Panc1 (cell line): ENCODE measurements around the gene GIGYF1. TPM values are rescaled to one million over a fixed set of nuclear protein-coding genes. Genes with fewer than 3 reads are reported as not detected.

Experiments
- ATAC-seq: fragments of 200-7000 bp; cut with Tn5 transposase; 2 replicates; pipeline ENCODE4 v1.9.1; 2020; ENCODE audit warnings: mild to moderate bottlenecking, moderate library complexity
- BruUV-seq: library from RNA; stranded (reverse); fragments of 400-500 nt; replicated peaks from 2 replicates; lab custom pipeline; 2021; lab: Mats Ljungman, UMichigan
- CTCF ChIA-PET: fragments of 300-600 bp; sonication (Branson Sonifier 250); formaldehyde crosslinking; loops from one replicate; lab custom pipeline; 2022; ENCODE audit warnings: antibody characterized with exemption; lab: Charles Lee
- POLR2A ChIA-PET: fragments of 300-600 bp; sonication (Branson Sonifier 250); formaldehyde crosslinking; loops from one replicate; lab custom pipeline; 2022; ENCODE audit warnings: antibody characterized with exemption; lab: Charles Lee
- DNase-seq: peaks from one replicate; pipeline ENCODE4 v3.0.0-alpha.2; 2010; ENCODE audit warnings: low read depth, low spot score
- H3K27ac ChIP-seq: 2 replicates; pipeline ENCODE4 v1.5.1; 2011; ENCODE audit warnings: mild to moderate bottlenecking, low read length, inconsistent platforms
- H3K27me3 ChIP-seq: fragments of 200-500 bp; sonication (Bioruptor generic); 2 replicates; pipeline ENCODE4 v1.6.0; 2014; ENCODE audit warnings: low read length, inconsistent platforms; ENCODE audit not compliant: control insufficient read depth, insufficient read depth
- H3K36me3 ChIP-seq: fragments of 200-500 bp; sonication (Bioruptor generic); 2 replicates; pipeline ENCODE4 v1.5.1; 2014; ENCODE audit warnings: inconsistent platforms, mild to moderate bottlenecking, low read length, moderate library complexity; ENCODE audit not compliant: control insufficient read depth, insufficient read depth
- H3K4me1 ChIP-seq: 2 replicates; pipeline ENCODE4 v1.5.1; 2011; ENCODE audit warnings: inconsistent platforms, mild to moderate bottlenecking, low read length, moderate library complexity; ENCODE audit not compliant: control insufficient read depth, insufficient read depth
- H3K4me3 ChIP-seq, 2 experiments: 2 replicates each; pipeline ENCODE4 v1.5.1; 2011 to 2012; ENCODE audit warnings: low read depth in 2 of 2, low read length in 2 of 2, mild to moderate bottlenecking in 2 of 2, inconsistent platforms in 1 of 2, moderate library complexity in 1 of 2
- H3K9me3 ChIP-seq: fragments of 200-500 bp; sonication (Bioruptor generic); 2 replicates; pipeline ENCODE4 v1.5.1; 2014; ENCODE audit warnings: low read depth, mild to moderate bottlenecking, inconsistent platforms, low read length, moderate library complexity; ENCODE audit not compliant: control insufficient read depth, insufficient read depth
- CTCF ChIP-seq: fragments of 450-650 bp; IDR thresholded peaks from 2 replicates; pipeline ENCODE4 v1.5.1; 2017; ENCODE audit warnings: mild to moderate bottlenecking
- POLR2AphosphoS5 ChIP-seq: IDR thresholded peaks from 2 replicates; pipeline ENCODE4 v1.6.1; 2012; ENCODE audit warnings: mild to moderate bottlenecking, low read depth, low read length, moderate library complexity
- SIN3A ChIP-seq: IDR thresholded peaks from 2 replicates; pipeline ENCODE4 v1.6.1; 2012; ENCODE audit warnings: low read depth, mild to moderate bottlenecking, low read length, moderate library complexity, borderline replicate concordance; ENCODE audit not compliant: insufficient read depth
- TCF7L2 ChIP-seq: IDR thresholded peaks from 2 replicates; pipeline ENCODE4 v1.6.1; 2011; ENCODE audit warnings: mild to moderate bottlenecking, low read depth, low read length, inconsistent platforms
- in situ Hi-C: cut with HindIII; loops from 2 replicates; pipeline ENCODE4 v1.10.0; 2016; ENCODE audit warnings: low sequenced_read_pairs, low pct_unique_long_range_greater_than_20kb
- intact Hi-C: fragments of 100-400 bp; cut with micrococcal nuclease; formaldehyde crosslinking; loops from one replicate; pipeline ENCODE4 v1.10.0; 2022; ENCODE audit not compliant: unreplicated experiment
- total RNA-seq: library from RNA; stranded (reverse); gene quantifications from one replicate; pipeline ENCODE4 v1.2.1, GENCODE V29; 2021; ENCODE audit not compliant: unreplicated experiment
- TF ChIP-seq, protein P1 (sequence below), 2 experiments: IDR thresholded peaks; 2 replicates each; pipeline ENCODE4 v1.6.1; 2011 to 2012; ENCODE audit warnings: low read depth in 2 of 2, control low read depth in 1 of 2, low read length in 1 of 2, mild to moderate bottlenecking in 1 of 2, moderate library complexity in 1 of 2; ENCODE audit not compliant: insufficient read depth in 1 of 2

The GIGYF1 gene
- total RNA-seq, 1 experiment from 2014 or later: 52.6 TPM

- H3K4me3 ChIP-seq: peak overlapping the region; percentile 66 to 93
- DNase-seq: no peak
- intact Hi-C loops: no loop called here
- H3K9me3 ChIP-seq: no peaks in the 10 kb centered on the region
- in situ Hi-C loops: no loop called here
- H3K36me3 ChIP-seq: peaks cover 3% of the 10 kb centered on the region
- TF ChIP-seq CTCF: no peak
- TF ChIP-seq TCF7L2: no peak
- no peak for TF ChIP-seq SIN3A
- TF ChIP-seq, protein P1, sequence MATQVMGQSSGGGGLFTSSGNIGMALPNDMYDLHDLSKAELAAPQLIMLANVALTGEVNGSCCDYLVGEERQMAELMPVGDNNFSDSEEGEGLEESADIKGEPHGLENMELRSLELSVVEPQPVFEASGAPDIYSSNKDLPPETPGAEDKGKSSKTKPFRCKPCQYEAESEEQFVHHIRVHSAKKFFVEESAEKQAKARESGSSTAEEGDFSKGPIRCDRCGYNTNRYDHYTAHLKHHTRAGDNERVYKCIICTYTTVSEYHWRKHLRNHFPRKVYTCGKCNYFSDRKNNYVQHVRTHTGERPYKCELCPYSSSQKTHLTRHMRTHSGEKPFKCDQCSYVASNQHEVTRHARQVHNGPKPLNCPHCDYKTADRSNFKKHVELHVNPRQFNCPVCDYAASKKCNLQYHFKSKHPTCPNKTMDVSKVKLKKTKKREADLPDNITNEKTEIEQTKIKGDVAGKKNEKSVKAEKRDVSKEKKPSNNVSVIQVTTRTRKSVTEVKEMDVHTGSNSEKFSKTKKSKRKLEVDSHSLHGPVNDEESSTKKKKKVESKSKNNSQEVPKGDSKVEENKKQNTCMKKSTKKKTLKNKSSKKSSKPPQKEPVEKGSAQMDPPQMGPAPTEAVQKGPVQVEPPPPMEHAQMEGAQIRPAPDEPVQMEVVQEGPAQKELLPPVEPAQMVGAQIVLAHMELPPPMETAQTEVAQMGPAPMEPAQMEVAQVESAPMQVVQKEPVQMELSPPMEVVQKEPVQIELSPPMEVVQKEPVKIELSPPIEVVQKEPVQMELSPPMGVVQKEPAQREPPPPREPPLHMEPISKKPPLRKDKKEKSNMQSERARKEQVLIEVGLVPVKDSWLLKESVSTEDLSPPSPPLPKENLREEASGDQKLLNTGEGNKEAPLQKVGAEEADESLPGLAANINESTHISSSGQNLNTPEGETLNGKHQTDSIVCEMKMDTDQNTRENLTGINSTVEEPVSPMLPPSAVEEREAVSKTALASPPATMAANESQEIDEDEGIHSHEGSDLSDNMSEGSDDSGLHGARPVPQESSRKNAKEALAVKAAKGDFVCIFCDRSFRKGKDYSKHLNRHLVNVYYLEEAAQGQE (IDR thresholded peaks at IDR 0.05; ENCODE audit: insufficient read depth in 1 of 2, low read depth in 2 of 2, low read length in 1 of 2): no peak
- no peak for TF ChIP-seq POLR2AphosphoS5
- CTCF ChIA-PET: no interaction called here
- POLR2A ChIA-PET: interaction anchor here (0.5 kb wide), 1 partner anchor 70 kb away, joined by 3 read pairs; no protein-coding TSS in a partner anchor
- H3K4me1 ChIP-seq: peaks cover 28% of the 10 kb centered on the region
- no TSS peak for BruUV-seq
- ATAC-seq: no peak
- no peaks in the 10 kb centered on the region for H3K27me3 ChIP-seq
- H3K27ac ChIP-seq: peak overlapping the region; percentile 85
Measured at GRCh38 chr7:100674411-100675104, 19.5 kb downstream of the GIGYF1 start.

GRCh38 chr7:100673942-100674410 lies 20.1 kb downstream of the GIGYF1 start:
- TF ChIP-seq CTCF (no peak), POLR2AphosphoS5 (no peak; the same call in 1 of the 2 replicates), SIN3A (peak; percentile 38; the same call in 1 of the 2 replicates)
- in situ Hi-C loops: no loop called here

More at GRCh38 chr7:100673942-100674410, 20.1 kb downstream of the GIGYF1 start:
- ChIA-PET POLR2A (no interaction called here), CTCF (no interaction called here)
- no peaks in the 10 kb centered on the region for H3K27me3 ChIP-seq
- H3K36me3 ChIP-seq: peaks cover 3% of the 10 kb centered on the region
- intact Hi-C loops: no loop called here
- BruUV-seq: no TSS peak
- peak overlapping the region; percentile 66 to 93 for H3K4me3 ChIP-seq
- no peak for DNase-seq
- ATAC-seq: peak; percentile 28
- H3K9me3 ChIP-seq: no peaks in the 10 kb centered on the region
- peak overlapping the region; percentile 85 for H3K27ac ChIP-seq
- peaks cover 22% of the 10 kb centered on the region for H3K4me1 ChIP-seq
